Gastroesophageal sphincter (tissue), 4 donors: ENCODE measurements around the gene TRIM17. TPM values are rescaled to one million over a fixed set of nuclear protein-coding genes. Genes with fewer than 3 reads are reported as not detected.
A peak's percentile ranks its signal among the peaks of the same experiment; 100 is the strongest.

Experiments used
- ATAC-seq: fragments of 150-250 bp; one replicate; pipeline ENCODE4 v1.9.1; 2016; ENCODE audit warnings: mild to moderate bottlenecking, moderate library complexity
- H3K27ac ChIP-seq, 4 donors: fragments of 200-600 bp; sonication (generic) in 3 of 4; 1 replicate in 3 of 4; 2 replicates in 1 of 4; pipeline ENCODE4 v1.5.1; 2016 to 2019
- H3K27me3 ChIP-seq: fragments of 200-600 bp; sonication (generic); one replicate; pipeline ENCODE4 v1.5.1; 2019
- H3K36me3 ChIP-seq, 2 donors: fragments of 200-600 bp; sonication (generic); one replicate each; pipeline ENCODE4 v1.5.1; 2019; ENCODE audit warnings: control low read depth in 1 of 2
- H3K4me1 ChIP-seq, 3 donors: fragments of 200-600 bp; sonication (generic); 1 replicate in 2 of 3; 2 replicates in 1 of 3; pipeline ENCODE4 v1.5.1; 2016 to 2019; ENCODE audit warnings: control low read depth in 2 of 3
- H3K4me3 ChIP-seq, 2 donors: fragments of 200-600 bp; sonication (generic); one replicate each; pipeline ENCODE4 v1.5.1; 2019; ENCODE audit warnings: mild to moderate bottlenecking in 1 of 2, moderate library complexity in 1 of 2
- H3K9me3 ChIP-seq, 3 donors: fragments of 200-600 bp; sonication (generic); one replicate each; pipeline ENCODE4 v1.5.1; 2017 to 2019; ENCODE audit warnings: control low read depth in 2 of 3
- CTCF ChIP-seq, 4 experiments: fragments of 200-600 bp in 2 of 4; fragments of 450-650 bp in 2 of 4; sonication (generic) in 1 of 4; IDR thresholded peaks; one replicate each; pipeline ENCODE4 v1.5.1; 2017 to 2019; ENCODE audit warnings: antibody characterized with exemption in 4 of 4, mild to moderate bottlenecking in 2 of 4, moderate library complexity in 2 of 4
- EP300 ChIP-seq: sonication (generic); formaldehyde crosslinking; IDR thresholded peaks from one replicate; pipeline ENCODE4 v1.6.1; 2017; ENCODE audit warnings: antibody characterized with exemption, mild to moderate bottlenecking
- POLR2A ChIP-seq, 2 donors: fragments of 450-650 bp; IDR thresholded peaks; one replicate each; pipeline ENCODE4 v1.6.1; 2017; ENCODE audit warnings: antibody characterized with exemption in 2 of 2, mild to moderate bottlenecking in 2 of 2, moderate library complexity in 1 of 2
- POLR2AphosphoS5 ChIP-seq: sonication (generic); formaldehyde crosslinking; IDR thresholded peaks from one replicate; pipeline ENCODE4 v1.6.1; 2017; ENCODE audit warnings: antibody characterized with exemption
- WGBS, 2 donors: methylation state at CpG; one replicate each; pipeline ENCODE4 v1.1.5; 2018; ENCODE audit warnings: low coverage in 1 of 2; 5-methylcytosine and 5-hydroxymethylcytosine counted together
- total RNA-seq, 4 donors: library from RNA; depleted of rRNA; stranded (reverse); fragments of >200 nt; gene quantifications; one replicate each; pipeline ENCODE4 v1.1.0, GENCODE V29; 2016

The TRIM17 gene
- total RNA-seq, 4 donors from 2014 or later, result not detected

- 78% methylated on average over 4 of the region's 23 CpGs; no CpG with 5 or more reads in 1 of the 2 donors for WGBS, 2 donors
- Histone ChIP-seq H3K27ac (no peak overlapping the region), H3K36me3 (no peaks in the 10 kb centered on the region), H3K4me1 (no peaks in the 10 kb centered on the region), H3K27me3 (peaks cover 96% of the 10 kb centered on the region), H3K4me3 (no peak overlapping the region), H3K9me3 (no peaks in the 10 kb centered on the region)
- TF ChIP-seq POLR2A (IDR thresholded peaks at IDR 0.05) (peak in 1 of 2 donors; percentile 4), POLR2AphosphoS5 (no peak), CTCF (IDR thresholded peaks at IDR 0.05) (no peak)
- no peak for ATAC-seq
These were observed 50.4 kb downstream of the TRIM17 start for GRCh38 chr1:228366062-228366865.

- Histone ChIP-seq H3K36me3 (no peaks in the 10 kb centered on the region), H3K4me1 (no peaks in the 10 kb centered on the region), H3K27me3 (peaks cover 97% of the 10 kb centered on the region), H3K4me3 (no peak overlapping the region), H3K27ac (no peak overlapping the region), H3K9me3 (no peaks in the 10 kb centered on the region)
- no CpG with 5 or more reads among the region's 20 CpGs for WGBS, 2 donors
- ATAC-seq, result no peak
- TF ChIP-seq POLR2A (IDR thresholded peaks at IDR 0.05) (no peak), CTCF (IDR thresholded peaks at IDR 0.05) (no peak)
These were observed 51.2 kb downstream of the TRIM17 start for GRCh38 chr1:228365271-228366061.

- no peak for ATAC-seq
- no peak overlapping the region for H3K27ac ChIP-seq
- 82% methylated on average over 8 of the region's 19 CpGs; no CpG with 5 or more reads in 1 of the 2 donors for WGBS, 2 donors
- no peak for TF ChIP-seq EP300
- TF ChIP-seq CTCF (IDR thresholded peaks at IDR 0.05), result no peak
- no peak for TF ChIP-seq POLR2A (IDR thresholded peaks at IDR 0.05)
- TF ChIP-seq POLR2AphosphoS5, result no peak
- H3K4me3 ChIP-seq, result no peak overlapping the region
- no peaks in the 10 kb centered on the region for H3K36me3 ChIP-seq
- peaks cover 93% of the 10 kb centered on the region for H3K27me3 ChIP-seq
- H3K4me1 ChIP-seq, result no peaks in the 10 kb centered on the region
- H3K9me3 ChIP-seq, result no peaks in the 10 kb centered on the region
These were observed 51.9 kb downstream of the TRIM17 start for GRCh38 chr1:228364706-228365213.

- no peaks in the 10 kb centered on the region for H3K4me1 ChIP-seq
- no peak for ATAC-seq
- peaks cover 87% of the 10 kb centered on the region for H3K27me3 ChIP-seq
- TF ChIP-seq EP300, result no peak
- no peak for TF ChIP-seq POLR2A (IDR thresholded peaks at IDR 0.05)
- TF ChIP-seq POLR2AphosphoS5, result no peak
- no peak for TF ChIP-seq CTCF (IDR thresholded peaks at IDR 0.05)
- H3K4me3 ChIP-seq, result no peak overlapping the region
- H3K9me3 ChIP-seq, result no peaks in the 10 kb centered on the region
- no peak overlapping the region for H3K27ac ChIP-seq
- WGBS, 2 donors, result 61% methylated on average over 6 of the region's 12 CpGs; no CpG with 5 or more reads in 1 of the 2 donors
- H3K36me3 ChIP-seq, result no peaks in the 10 kb centered on the region
These were observed 52.5 kb downstream of the TRIM17 start for GRCh38 chr1:228364068-228364705.
